Fibroblast of mammary gland (primary cell): ENCODE data around the gene SYT8.
"Not testable (repeated sequence)": the region's sequence is repeated elsewhere in the genome, so short reads cannot be mapped to it uniquely, and the experiment has no call there.

Experiments
- DNase-seq: peaks from one replicate; pipeline ENCODE4 v3.0.0-alpha.2; 2010; ENCODE audit warnings: low read depth
- H3K4me3 ChIP-seq: 2 replicates; pipeline ENCODE4 v1.5.1; 2011; ENCODE audit warnings: low read depth, mild to moderate bottlenecking, low read length, moderate library complexity; ENCODE audit not compliant: control insufficient read depth
- TF ChIP-seq, protein P1 (sequence below): conservative IDR thresholded peaks from 2 replicates; pipeline ENCODE4 v1.5.1; 2011; ENCODE audit warnings: low read depth, low read length, inconsistent platforms; ENCODE audit not compliant: control insufficient read depth, insufficient read depth

Gene SYT8

DNA sequence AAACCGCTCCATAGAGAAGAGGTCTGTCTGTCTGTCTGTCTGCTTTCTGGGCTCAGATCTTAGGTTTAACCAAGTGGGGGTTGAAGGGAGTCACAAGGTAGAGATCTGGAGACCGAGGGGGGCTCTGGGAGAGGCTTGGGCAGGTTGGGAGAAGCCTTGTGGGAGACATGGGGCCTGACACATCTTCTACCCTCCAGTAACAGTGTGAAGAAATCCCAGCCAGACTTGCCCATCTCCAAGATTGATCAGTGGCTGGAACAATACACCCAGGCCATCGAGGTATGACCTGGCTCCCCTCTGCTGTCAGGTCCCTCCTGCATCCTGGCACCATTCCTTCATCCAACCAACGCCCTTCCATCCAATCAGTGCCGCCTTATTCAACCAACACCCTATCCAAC lies 49.5 kb downstream of the SYT8 start:
- TF ChIP-seq, protein P1, sequence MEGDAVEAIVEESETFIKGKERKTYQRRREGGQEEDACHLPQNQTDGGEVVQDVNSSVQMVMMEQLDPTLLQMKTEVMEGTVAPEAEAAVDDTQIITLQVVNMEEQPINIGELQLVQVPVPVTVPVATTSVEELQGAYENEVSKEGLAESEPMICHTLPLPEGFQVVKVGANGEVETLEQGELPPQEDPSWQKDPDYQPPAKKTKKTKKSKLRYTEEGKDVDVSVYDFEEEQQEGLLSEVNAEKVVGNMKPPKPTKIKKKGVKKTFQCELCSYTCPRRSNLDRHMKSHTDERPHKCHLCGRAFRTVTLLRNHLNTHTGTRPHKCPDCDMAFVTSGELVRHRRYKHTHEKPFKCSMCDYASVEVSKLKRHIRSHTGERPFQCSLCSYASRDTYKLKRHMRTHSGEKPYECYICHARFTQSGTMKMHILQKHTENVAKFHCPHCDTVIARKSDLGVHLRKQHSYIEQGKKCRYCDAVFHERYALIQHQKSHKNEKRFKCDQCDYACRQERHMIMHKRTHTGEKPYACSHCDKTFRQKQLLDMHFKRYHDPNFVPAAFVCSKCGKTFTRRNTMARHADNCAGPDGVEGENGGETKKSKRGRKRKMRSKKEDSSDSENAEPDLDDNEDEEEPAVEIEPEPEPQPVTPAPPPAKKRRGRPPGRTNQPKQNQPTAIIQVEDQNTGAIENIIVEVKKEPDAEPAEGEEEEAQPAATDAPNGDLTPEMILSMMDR = no peak
- DNase-seq = no peak
- no peak overlapping the region for H3K4me3 ChIP-seq

DNA sequence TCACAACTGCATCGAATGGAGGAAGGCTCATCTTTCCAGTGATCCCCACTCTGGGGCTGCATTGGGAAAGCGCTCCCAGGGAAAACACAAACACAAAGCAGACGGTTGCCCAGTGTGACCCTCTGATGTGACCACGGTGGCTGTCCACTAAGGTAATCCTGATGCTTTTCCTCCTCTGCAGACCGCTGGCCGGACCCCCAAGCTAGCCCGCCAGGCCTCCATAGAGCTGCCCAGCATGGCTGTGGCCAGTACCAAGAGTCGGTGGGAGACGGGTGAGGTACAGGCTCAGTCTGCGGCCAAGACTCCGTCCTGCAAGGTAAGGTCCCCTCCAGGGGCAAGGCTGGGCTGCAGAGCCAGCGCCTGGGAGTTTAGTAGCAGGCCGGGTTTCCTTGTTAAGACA lies 51.8 kb downstream of the SYT8 start:
- not testable (repeated sequence) for H3K4me3 ChIP-seq, DNase-seq
